GM12892 (cell line): ENCODE results near the gene GLDC.

Experiments used
- DNase-seq: peaks from one replicate; pipeline ENCODE4 v3.0.0; 2011; ENCODE audit not compliant: insufficient read length
- FAIRE-seq: peaks from 2 replicates; lab custom pipeline; 2011; peaks lifted over from hg19 to GRCh38; lab: Jason Lieb, UNC
- POLR2A ChIP-seq: IDR thresholded peaks from 2 replicates; pipeline ENCODE4 v1.6.1; 2011; ENCODE audit warnings: low read depth, low read length, control low read depth
- POLR2AphosphoS5 ChIP-seq: IDR thresholded peaks from 2 replicates; pipeline ENCODE4 v1.6.1; 2011; ENCODE audit warnings: low read depth, low read length, control low read depth
- TAF1 ChIP-seq: IDR thresholded peaks from 2 replicates; pipeline ENCODE4 v1.6.1; 2011; ENCODE audit warnings: low read depth, mild to moderate bottlenecking, control low read depth, low read length, borderline replicate concordance

GLDC gene

DNA sequence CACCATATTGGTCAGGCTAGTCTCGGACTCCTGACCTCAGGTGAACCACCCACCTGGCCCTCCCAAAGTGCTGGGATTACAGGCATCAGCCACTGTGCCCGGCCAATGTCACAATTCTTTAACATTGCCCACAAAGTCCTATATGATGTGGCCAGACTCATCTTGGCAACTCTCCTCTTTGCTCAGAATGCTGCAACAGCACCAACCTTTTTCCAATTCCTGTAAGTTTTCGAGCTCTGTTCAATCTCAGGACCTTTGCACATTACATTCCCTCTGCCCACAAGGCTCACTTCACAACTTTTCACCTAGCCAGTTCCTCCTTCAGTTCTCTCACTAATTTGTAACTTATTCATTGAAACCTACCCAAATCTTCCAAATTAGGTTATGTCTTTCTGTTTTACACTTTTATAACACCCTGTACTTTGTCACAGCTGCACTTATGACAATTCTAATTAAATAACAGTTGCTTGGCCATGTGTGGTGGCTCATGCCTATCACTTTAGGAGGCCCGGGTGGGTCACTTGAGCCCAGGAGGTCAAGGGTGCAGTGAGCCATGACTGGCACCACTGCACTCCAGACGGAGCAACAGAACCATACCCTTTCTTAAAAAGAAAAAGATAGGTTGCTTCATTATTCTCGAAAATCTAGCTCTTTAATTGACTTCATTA is 30.9 kb upstream of the GLDC start:
- DNase-seq (no peak), FAIRE-seq (no peak)
- TF ChIP-seq TAF1 (no peak), POLR2A (no peak), POLR2AphosphoS5 (no peak)

DNA sequence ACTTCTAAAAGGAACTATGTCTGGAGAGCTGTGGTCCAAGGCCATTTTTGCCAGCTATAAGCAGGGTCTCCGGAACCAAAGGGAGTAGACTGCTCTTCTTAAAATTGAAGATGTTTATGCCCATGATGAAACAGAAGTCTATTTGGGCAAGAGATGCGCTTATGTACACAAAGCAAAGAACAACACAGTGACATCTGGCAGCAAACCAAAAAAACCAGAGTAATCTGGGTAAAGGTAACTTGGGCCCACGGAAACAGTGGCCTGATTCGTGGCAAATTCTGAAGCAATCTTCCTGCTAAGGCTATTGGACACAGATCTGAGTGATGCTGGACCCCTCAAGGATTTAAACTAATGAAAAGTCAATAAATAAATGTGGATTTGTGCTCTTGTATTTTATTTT is 29.7 kb upstream of the GLDC start:
- DNase-seq (no peak), FAIRE-seq (no peak)
- no peak for TF ChIP-seq POLR2A
- no peak for TF ChIP-seq TAF1
- no peak for TF ChIP-seq POLR2AphosphoS5

DNA sequence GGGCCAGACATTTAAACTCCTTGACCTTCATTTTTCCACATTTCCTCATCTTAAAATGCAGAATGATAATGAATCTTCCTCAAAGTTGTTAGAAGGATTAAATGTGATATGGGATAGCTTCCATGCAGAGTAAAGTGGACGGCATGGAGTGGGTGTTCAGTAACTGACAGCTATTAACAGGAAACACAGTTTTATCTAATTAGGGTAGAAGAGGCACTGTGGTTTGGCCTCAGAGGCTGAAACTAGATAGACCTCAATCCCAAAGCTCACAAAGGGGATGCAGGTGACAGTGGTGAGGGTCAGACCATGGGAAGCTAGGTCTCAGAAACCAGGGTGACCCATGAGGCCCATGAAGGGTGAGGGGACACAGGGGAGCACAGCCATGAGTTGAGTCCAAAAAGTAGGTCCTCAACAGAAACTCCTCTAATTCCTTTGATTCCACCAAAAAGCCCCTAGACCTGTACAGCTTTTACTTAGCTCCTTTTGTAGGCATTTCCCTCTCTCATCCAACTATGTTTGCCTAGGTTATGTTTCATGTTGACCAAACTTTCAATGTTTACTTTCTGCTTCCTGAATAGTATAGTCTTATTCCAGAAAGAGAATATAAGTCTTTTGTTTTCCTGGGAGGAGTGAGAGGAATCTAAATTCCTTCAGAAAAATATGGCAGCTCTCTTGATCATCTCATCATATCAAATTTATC is 27.9 kb upstream of the GLDC start:
- no peak for FAIRE-seq
- DNase-seq: no peak
- TF ChIP-seq TAF1 (no peak), POLR2A (no peak), POLR2AphosphoS5 (no peak)

GRCh38 chr9:6672118-6672517 is 26.6 kb upstream of the GLDC start:
- DNase-seq: no peak
- TF ChIP-seq POLR2A (no peak), POLR2AphosphoS5 (no peak), TAF1 (no peak)
- FAIRE-seq: no peak

DNA sequence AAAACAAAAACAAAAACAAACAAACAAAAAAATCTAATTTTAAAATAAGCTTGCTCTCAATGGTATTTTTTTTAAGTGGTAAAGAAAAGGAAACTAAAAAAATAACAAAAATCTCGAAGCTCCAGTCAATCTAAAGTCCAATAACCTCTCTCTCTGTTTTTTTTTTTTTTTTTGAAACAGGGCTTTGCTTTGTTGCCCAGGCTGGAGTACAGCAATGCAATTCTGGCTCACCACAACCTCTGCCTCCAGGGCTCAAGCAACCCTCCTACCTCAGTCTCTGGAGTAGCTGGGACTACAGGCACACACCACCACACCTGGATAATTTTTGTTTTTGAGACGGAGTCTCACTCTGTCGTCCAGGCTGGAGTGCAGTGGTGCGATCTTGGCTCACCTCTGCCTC is 25.9 kb upstream of the GLDC start:
- DNase-seq (no peak), FAIRE-seq (no peak)
- no peak for TF ChIP-seq POLR2AphosphoS5
- TF ChIP-seq POLR2A: no peak
- no peak for TF ChIP-seq TAF1

GRCh38 chr9:6669881-6670280 is 24.4 kb upstream of the GLDC start:
- DNase-seq (no peak), FAIRE-seq (no peak)
- TF ChIP-seq TAF1 (no peak), POLR2A (no peak), POLR2AphosphoS5 (no peak)

DNA sequence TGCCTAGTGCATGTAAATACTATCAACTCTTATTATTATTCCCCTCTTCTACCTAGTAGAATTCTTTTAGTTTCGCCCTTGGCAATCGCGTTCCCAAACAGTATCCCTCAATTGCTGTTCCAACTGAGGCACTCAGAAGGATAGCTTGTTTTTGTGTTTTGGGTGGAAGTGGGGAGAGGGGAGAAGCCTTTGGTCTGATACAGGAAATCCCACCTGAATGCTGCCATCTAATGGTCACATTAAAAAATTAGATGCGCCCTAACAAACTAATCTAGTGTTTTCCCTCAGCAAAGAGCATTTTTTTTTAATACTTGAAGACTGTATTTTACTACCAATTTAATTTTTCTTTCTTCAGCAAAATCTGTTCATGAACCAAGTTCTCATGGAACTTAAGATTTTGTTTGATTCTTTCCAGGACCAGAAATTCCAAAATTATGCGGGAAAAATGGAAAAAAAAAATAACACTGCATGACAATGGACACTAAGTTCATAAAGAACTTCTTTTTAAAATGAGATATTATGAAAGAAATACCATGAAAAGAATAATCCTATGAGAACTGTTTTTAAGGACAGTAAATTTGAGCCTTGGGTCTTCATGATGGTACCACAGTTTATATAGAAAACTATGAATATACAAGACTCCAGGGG is 22.2 kb upstream of the GLDC start:
- no peak for DNase-seq
- TF ChIP-seq TAF1: no peak
- TF ChIP-seq POLR2A: no peak
- no peak for TF ChIP-seq POLR2AphosphoS5
- FAIRE-seq: no peak

DNA sequence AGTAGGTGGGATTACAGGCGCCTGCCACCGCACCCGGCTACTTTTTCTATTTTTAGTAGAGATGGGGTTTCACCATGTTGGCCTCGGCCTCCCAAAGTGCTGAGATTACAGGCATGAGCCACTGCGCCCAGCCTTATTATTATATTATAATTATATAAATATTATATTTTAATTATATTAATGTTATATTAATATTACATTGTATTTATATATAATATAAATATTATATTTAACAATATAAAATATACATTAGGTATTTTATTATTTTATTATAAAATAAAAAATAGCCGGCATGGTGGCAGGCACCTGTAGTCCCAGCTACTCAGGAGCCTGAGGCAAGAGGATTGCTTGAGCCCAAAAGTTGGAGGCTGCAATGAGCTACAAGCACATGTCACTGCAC is 21.6 kb upstream of the GLDC start:
- no peak for TF ChIP-seq TAF1
- TF ChIP-seq POLR2AphosphoS5: no peak
- TF ChIP-seq POLR2A: no peak
- FAIRE-seq: no peak

GRCh38 chr9:6665628-6666027 is 20.1 kb upstream of the GLDC start:
- no peak for TF ChIP-seq POLR2AphosphoS5
- DNase-seq (no peak), FAIRE-seq (no peak)

More for the DNA sequence above, 21.6 kb upstream of the GLDC start:
- no peak for DNase-seq

DNA sequence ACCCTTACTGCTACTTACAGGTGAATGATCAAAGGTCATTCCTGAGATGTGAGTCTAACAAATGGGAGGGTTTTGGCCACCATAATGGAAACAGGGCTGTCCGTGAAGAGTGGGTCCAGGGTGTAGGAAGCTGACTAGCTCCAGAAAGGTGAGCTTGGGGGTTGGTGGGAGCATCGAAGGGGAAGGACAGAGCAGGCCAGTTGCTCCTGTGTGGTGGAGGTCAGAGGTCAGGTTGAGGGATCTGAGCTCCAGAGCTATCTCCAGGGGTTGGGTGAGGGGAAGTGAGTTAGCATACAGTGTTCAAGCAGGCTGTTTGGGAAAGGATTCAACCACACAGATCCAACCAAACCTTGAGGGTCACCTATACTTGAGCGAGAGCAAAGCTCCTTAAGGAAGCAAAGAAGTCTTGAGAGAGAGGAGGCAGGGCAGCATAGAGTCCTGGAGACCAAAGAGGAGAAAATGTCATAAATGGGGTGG is 18.7 kb upstream of the GLDC start:
- no peak for DNase-seq
- TF ChIP-seq TAF1 (no peak), POLR2AphosphoS5 (no peak), POLR2A (no peak)
- FAIRE-seq: no peak

GRCh38 chr9:6660512-6660911 is 15.0 kb upstream of the GLDC start:
- DNase-seq (no peak), FAIRE-seq (no peak)
- no peak for TF ChIP-seq POLR2A
- no peak for TF ChIP-seq TAF1
- TF ChIP-seq POLR2AphosphoS5: no peak
